Hematopoietic multipotent progenitor cell treated with erythropoietin and hydrocortisone succinate and interleukin-3 and kit ligand, for 17 days (in vitro differentiated cells): ENCODE results near the gene ALG12.
A peak's percentile ranks its signal among the peaks of the same experiment; 100 is the strongest.

Experiments used
- DNase-seq: peaks from one replicate; pipeline ENCODE4 v3.0.0-alpha.2; 2015; ENCODE audit warnings: low spot score

The ALG12 gene

DNA sequence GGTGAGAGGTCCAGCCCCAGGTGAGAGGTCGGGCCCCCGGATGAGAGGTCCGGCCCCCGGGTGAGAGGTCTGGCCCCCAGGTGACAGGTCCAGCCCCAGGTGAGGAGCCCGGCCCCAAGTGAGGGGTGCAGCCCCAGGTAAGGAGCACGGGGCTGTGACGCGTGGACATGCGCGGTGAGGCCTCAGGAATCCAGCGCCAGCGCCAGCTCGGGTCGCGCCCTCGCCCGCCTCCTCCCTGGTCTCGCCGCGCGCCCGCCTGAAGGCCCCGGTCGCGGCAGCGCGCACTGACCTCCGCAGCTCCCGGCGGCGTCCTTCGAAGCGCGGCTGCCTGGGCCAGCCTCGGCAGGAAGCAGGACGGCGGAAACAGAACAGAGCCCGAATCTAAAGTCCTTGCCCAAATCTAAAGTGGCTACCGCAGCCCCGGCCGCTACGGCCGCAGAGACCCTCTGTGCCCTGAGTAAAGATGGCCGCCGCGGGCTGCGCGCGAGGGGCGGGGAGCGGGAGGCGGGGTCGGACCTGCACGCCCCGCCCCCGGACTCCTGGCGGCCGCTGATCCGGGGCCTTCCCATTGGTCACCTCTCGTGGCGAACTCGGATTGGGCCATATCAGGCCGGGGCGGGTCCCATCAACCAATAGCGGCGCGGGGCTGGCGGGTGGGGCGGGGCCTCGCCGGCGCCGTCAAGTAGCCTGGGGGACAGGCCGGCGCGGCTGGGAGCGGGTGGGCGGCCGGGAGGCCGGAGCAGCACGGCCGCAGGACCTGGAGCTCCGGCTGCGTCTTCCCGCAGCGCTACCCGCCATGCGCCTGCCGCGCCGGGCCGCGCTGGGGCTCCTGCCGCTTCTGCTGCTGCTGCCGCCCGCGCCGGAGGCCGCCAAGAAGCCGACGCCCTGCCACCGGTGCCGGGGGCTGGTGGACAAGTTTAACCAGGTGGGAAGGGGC is at the start of gene ALG12, which contains the start of gene CRELD2:
ALG12 (minus strand) TSS at position 465 of the 937 bp plus-strand sequence. CDS start 4,673 bp downstream, outside the sequence.
CRELD2 (plus strand) TSS at position 661 of the 937 bp plus-strand sequence; CDS start at position 797, 136 bp downstream.
- DNase-seq: peak; percentile 95

DNA sequence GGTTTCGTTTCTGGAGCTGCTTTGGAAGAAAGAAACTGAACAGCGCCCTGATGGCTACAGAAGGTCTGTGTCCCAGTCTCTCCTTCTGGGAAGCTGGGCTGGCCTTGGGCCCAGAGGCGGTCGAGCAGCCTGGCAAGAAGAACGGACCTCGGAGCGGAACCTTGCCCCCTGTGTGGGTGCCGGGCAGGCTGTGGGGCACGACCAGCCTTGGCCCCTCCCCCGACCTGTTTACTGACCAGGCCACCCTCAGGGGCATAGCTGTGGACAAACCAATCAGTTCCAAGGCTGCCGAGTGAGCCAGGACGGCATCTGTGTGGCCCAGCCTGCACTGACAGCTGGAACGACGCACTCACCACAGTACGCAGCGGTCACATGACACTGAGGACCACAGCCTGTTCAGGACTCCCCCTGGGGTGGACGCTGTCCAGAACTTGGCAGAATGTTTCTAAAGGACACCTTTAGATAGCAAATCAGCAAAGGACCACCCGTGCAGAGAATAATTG is 49.5 kb upstream of the ALG12 start:
- no peak for DNase-seq

DNA sequence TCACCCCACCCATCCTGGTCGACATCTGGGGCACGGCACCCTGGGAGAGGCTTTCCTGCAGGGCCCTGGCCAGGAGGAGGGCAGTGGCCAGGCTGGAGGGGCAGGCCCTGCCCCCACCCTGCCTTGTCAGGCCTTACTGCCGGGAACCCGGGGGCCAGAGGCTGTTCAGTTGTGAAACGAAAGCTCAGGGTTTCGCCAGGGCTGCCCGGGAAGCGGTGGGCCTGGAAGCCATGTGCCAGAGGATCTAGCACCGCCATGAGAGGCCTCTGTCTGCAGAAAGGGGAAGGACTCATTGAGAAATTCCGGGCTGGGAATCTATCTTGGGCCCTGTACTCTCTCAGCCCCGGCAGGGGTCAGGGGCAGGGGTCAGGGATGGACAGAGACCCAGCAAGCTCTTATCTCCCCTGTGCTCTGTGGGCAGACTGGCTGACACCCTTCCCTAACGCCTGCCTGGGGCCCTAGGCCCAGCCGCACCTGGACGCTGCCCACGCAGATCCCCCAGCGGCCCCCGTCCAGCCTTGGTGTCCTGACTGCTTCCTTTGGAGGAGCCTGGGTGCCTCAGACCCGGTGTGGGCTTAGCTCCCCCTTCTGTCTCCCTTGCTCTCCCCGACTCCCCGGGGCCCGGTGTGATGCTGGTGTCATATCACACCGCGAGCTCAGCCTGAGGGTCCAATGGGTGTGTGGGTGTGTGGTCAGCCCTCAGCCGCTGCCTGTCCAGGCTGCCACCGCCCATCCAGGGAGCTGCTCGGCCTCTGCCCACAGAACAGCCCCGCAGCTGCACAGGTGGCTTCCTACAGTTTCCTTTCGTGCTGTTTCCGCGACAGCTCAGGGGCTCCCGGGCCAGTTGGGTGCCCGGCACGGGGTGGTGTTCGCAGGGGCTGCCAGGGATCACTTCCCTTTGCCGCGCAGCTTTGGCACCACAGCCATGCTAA is 48.8 kb upstream of the ALG12 start:
- DNase-seq: no peak

DNA sequence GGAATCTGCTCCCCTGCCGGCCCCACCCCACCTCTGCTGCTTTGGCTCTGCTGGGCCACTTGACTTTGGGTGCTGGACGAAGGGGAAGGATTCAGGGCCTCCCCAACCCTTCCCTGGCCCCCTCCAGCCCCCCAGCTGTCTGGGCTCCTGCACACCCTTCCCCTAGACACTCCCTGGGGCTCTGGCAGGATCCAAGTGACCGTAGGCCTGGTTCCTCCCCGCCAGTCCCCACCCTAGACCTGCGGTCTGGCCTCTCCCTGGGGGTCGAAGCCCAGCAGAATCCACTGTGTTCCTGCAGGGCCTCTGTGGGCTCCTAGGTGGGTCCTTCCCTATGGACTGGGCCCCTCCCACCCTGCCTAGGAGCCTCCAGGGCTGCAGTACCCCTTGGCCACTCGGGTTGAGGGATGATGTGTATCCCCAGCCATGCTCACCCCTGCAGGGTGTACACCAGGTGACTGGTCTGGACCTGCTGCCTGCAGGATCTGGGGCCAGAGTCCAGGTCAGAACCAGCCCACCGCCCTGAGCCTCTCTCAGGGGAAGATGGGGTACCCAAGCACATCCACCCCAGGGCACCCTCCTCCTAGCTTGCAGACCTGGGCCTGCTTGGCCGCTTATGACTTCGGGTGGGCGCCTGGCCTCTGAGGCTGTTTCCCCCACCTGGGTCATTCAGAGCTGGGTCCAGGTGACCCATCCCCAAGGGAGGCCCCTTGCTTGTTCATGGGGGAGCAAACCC is 48.0 kb upstream of the ALG12 start:
- DNase-seq: no peak

DNA sequence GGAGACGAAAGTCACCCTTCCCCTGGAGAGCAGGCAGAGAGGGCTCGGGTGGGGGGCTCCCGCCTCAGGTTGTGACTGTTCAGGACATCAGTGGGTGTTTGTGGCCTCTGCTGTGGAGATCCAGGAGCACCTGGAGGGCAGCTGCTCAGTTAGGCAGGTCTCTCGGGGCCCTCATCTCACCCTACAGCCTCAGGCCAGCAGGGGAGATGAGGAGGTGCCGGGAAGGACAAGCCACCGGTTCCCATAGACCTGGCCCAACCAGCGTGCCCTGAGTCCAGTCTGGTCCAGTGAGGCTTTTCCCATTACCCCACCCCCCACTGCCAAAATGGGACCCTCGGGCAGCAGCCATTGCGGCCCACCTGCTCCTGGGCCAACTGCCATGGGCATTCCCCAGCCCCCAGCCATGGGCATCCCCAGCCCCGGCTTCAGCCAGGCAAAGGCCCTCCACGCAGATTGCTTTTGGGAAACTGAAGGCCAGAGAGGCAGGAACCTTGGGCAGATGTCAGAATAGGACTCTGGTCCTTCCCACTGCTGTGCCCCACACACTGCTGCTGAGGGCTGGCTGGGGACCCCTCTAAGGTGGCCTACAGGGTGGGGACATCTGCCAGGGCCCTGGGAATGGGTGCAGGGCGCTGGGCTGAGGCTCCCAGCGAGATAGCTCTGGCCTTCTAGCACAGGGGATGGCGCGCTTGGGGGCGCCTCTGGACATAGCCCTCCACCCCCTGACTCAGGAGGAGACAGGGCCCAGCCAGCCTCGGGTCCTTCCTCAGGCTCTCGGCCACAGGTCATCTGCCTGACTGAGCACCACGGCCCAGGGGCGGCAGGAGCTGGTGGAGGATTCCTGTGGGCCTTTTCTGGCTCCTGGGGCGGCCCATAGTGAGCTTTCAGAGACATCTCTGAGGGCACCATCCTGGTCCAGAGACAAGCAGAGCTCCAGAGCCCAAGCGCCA is 47.1 kb upstream of the ALG12 start:
- no peak for DNase-seq

DNA sequence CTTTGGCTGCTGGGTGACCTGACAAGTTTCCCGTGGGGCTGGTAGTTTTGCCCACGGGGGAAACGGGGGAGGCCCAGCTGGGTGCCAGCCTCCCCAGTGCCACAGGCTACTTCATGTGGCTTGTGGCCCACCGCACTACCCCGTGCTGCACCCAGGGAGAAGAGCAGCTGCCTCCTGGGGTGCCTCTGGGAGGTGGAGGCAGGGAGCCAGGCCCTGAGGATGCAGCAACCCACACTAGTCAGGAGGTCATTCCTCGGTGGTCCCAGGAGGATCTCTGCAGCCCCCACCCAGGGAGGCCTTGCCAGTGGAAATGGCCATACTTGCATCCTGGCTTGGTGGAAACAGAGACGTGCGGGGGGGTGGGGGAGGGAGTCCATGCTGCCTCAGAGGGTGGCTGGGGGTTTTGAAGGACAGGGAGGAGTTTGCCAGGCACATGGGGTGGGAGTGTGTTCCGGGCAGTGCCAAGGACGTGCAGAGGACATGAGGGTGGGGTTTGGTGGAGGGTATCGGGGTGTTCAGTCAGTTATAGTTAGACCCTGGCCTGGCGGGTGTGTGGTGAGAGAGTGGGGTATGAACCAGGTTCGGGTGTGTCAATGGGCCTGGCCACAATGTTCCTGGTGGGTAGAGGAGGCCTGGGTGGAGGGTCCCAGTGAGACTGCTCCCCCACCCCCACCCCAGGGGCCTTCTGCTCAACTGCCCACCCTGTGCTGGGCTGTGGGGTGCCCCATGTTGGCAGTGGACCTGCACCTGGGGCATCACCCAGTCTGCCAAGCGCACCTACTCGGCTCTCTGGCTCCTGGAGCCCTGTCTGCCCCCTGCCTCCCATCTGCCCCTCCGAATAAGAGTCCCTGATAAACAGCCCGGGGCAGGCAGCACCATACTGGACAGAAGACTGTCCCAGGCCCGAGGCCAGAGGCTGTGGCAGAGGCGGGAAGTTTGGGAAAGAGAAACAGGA is 46.2 kb upstream of the ALG12 start:
- no peak for DNase-seq

DNA sequence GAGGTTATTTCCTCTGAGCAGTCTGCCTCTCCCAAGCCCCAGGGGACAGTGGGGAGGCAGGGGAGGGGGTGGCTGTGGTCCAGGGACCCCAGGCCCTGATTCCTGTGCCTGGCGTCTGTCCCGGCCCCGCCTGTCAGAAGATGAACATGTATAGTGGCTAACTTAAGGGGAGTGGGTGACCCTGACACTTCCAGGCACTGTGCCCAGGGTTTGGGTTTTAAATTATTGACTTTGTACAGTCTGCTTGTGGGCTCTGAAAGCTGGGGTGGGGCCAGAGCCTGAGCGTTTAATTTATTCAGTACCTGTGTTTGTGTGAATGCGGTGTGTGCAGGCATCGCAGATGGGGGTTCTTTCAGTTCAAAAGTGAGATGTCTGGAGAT is 45.4 kb upstream of the ALG12 start:
- no peak for DNase-seq

DNA sequence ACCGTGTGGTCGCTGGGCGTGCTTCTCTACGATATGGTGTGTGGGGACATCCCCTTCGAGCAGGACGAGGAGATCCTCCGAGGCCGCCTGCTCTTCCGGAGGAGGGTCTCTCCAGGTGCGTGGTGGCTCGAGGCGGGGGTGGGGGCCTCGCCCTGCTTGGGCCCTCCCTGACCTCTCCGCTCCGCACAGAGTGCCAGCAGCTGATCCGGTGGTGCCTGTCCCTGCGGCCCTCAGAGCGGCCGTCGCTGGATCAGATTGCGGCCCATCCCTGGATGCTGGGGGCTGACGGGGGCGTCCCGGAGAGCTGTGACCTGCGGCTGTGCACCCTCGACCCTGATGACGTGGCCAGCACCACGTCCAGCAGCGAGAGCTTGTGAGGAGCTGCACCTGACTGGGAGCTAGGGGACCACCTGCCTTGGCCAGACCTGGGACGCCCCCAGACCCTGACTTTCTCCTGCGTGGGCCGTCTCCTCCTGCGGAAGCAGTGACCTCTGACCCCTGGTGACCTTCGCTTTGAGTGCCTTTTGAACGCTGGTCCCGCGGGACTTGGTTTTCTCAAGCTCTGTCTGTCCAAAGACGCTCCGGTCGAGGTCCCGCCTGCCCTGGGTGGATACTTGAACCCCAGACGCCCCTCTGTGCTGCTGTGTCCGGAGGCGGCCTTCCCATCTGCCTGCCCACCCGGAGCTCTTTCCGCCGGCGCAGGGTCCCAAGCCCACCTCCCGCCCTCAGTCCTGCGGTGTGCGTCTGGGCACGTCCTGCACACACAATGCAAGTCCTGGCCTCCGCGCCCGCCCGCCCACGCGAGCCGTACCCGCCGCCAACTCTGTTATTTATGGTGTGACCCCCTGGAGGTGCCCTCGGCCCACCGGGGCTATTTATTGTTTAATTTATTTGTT is 44.8 kb upstream of the ALG12 start:
- no peak for DNase-seq

DNA sequence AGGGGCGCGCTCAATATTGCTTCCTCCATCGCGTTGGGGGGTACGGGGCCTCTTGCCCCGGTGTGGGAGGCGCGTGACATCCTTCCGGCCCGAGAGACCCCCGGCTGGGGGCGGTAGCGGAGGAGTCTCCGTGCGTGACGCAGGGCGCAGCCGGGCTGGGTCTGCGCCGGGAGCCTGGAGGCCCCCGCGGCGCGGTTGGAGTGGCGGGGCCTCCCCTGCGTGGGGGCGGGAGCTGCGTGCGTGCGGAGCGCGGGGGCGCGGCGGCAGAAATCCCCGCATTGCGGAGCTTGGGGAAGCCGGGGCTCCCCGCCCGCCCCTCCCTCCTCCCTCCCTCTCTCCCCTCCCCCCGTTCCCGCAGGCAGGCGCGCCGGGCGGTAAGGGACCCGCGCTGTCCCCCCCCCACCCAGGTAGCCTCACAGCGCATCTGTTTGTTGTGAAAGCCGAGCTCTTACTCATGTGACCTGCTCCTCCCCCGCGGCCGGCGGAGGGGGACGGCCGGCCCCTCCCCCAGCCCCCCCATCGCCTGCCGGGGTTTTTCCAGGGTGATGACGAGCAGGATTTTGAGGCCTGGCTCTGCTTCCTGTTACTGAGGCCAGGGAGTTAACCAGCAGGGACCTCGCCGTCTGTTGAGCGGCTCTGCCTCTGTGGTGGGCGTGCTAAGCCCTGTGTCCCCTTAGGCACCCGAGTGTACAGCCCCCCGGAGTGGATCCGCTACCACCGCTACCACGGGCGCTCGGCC is 43.9 kb upstream of the ALG12 start:
- DNase-seq: peak; percentile 22

DNA sequence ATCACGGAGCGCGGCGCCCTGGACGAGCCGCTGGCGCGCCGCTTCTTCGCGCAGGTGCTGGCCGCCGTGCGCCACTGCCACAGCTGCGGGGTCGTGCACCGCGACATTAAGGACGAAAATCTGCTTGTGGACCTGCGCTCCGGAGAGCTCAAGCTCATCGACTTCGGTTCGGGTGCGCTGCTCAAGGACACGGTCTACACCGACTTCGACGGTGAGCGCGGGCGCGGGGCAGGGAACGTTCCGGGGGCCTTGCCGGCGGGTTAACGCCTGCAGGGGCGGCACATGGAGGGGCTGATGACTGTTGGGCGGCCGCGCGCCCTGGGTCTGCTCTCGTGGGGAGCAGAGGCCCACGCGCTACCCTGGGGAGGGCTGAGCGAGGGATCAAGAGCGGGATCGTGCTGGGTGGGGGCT is 43.4 kb upstream of the ALG12 start:
- no peak for DNase-seq

DNA sequence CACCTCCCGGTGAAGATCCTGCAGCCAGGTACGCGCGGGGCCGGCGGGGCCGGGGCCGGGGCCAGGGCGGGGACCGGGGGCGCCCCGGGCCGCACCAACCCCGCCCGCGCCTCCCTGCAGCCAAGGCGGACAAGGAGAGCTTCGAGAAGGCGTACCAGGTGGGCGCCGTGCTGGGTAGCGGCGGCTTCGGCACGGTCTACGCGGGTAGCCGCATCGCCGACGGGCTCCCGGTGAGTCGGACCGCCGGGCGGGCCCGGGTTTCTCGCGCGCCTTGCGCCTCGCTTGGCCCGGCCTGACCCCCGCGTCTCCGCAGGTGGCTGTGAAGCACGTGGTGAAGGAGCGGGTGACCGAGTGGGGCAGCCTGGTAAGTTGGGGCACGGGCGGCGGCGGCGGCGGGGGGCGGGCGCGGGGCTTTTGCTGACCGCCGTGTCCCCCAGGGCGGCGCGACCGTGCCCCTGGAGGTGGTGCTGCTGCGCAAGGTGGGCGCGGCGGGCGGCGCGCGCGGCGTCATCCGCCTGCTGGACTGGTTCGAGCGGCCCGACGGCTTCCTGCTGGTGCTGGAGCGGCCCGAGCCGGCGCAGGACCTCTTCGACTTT is 42.9 kb upstream of the ALG12 start:
- DNase-seq: peak; percentile 22

DNA sequence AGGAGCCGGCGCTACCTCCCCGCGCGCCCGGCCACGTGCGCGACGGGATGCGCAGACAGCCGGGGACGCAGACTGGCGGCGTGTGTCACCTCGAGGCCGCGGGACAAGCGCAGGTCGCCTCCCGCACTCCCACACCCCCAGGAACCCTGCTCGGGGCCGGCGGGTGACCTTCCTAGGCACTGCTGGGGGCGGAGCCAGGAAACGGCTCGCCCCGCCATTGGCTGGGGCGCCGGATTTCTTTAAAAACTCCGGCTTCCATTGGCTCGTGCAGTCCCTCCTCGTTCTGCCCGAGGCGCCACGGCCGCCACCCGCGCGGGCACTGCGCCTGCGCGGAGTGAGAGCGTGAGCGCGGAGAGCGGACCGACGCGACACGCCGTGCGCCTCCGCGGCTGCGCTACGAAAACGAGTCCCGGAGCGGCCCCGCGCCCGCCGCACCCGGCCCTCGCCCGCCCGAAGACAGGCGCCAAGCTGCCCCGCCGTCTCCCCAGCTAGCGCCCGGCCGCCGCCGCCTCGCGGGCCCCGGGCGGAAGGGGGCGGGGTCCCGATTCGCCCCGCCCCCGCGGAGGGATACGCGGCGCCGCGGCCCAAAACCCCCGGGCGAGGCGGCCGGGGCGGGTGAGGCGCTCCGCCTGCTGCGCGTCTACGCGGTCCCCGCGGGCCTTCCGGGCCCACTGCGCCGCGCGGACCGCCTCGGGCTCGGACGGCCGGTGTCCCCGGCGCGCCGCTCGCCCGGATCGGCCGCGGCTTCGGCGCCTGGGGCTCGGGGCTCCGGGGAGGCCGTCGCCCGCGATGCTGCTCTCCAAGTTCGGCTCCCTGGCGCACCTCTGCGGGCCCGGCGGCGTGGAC is 42.1 kb upstream of the ALG12 start, which contains the start of gene PIM3:
PIM3 (plus strand) TSS at position 614 of the 846 bp plus-strand sequence; CDS start at position 790, 176 bp downstream.
- peak; percentile 95 for DNase-seq

DNA sequence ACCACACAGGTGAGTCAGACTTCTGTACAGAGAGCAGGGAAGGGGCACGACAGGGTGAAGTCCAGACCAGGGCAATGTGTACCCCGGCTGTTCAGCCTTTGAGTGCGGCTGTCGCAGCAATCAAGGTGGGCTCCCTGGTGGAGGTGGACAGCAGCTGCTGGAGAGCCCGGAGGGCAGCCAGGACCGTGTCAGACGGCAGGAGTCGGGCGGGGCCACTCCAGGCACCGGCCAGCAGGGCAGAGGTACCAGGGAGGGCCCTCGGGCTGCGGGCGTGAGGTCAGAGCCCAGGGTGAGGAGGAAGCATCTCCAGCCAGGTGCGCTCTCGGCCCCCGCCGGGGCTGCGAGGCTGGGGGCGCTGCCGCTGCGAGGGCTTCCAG is 41.5 kb upstream of the ALG12 start:
- no peak for DNase-seq

DNA sequence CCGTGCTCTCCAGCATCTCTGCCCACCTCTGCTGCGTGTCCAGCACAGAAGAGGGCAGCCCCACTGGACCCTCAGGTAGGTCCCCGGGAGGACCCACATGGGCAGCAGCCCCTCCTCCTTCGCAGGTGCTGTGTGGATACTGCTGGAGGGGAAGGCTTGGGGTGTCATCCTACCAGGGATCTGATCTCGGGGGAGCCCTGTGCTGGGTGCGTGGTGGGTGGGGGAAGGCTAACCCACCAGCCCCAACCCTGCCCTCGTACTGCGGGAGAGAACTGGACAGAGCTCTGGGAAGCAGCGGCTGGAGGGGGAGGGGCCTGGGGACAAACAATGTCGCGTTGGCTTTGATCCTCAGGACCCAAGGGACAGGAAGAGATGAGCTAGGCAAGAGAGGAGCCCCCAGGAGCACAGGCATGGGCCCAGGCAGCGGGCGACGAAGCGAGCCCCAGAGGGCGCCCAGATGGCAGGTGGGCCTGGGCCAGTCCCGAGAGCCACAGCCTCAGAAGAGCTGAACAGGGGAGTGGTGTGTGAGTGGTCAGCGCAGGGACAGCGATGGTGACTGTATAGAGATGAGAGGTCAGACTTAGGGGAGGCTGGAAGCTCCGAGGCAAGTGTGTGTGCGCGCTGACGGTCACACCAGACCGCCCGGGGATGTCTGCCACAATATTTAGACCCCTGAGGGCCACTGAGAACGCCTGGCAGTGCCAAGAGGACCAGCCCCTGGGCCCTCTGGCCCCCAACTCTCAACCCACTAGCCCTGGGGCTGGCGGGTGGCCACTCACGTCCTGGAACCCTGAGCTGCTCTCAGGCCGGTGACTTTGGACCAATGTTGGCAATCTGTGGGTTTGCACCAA is 40.9 kb upstream of the ALG12 start:
- no peak for DNase-seq

DNA sequence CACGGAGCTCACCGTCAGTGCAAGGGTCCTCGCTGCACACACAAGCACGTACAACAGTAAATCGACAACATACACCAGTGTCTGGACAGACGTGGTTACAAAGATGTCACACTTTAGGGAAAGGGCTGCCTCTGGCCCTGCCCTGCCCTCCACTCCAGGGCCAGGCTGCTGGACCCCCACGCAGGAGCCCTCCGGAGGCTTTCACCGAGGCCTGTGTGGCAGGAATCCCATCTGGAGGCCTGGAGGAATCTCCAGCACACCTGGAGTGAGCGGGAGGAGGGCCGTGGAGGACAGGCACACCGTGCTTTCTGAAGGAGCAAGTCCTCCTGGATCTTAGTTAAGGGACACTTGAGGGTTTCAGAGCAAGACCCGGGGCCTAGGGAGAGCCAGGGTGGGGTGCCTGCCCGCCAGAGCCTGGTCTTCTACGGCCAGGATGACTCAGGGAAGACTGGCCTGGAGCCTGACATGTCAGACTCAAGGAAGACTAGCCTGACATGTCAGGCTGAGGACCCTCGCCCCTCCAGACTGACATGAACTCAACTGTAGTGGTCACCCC is 40.2 kb upstream of the ALG12 start:
- DNase-seq: no peak
